ENCODE results near the gene MRGPRG.

Gene MRGPRG

GRCh38 chr11:3225159-3225758 lies 6.6 kb upstream of the MRGPRG start:
- Histone ChIP-seq H2BK15ac (ENCODE audit: low read depth, poor library complexity, severe bottlenecking) (no peak overlapping the region), H3K9ac (ENCODE audit: low read length) (no peak overlapping the region), H3K14ac (ENCODE audit: low read length in 2 of 2) (no peak overlapping the region), H3K36me3 (ENCODE audit: control insufficient read depth in 1 of 2, insufficient read depth in 2 of 2, low read depth in 1 of 2, low read length in 2 of 2) (no peaks in the 10 kb centered on the region), H3K9me3 (ENCODE audit: control insufficient read depth, low read length) (no peaks in the 10 kb centered on the region), H2BK5ac (ENCODE audit: low read depth, low read length, poor library complexity, severe bottlenecking) (no peak overlapping the region), H3K79me1 (replicated peaks; ENCODE audit: low read length, poor library complexity, severe bottlenecking) (no peaks in the 10 kb centered on the region), H2BK120ac (ENCODE audit: low read depth, low read length) (no peak overlapping the region), H2AK5ac (ENCODE audit: low read length, severe bottlenecking) (peak overlapping the region; percentile 66), H4K8ac (ENCODE audit: low read length) (no peak overlapping the region), H3K27ac (ENCODE audit: low read length, poor library complexity, severe bottlenecking) (peak overlapping the region; percentile 64), H3K4me3 (ENCODE audit: insufficient read depth in 1 of 2, low read depth in 1 of 2, low read length in 2 of 2) (no peak overlapping the region), H2BK12ac (ENCODE audit: low read length in 2 of 2) (no peak overlapping the region), H3K27me3 (ENCODE audit: control insufficient read depth in 1 of 2, insufficient read depth in 1 of 2, low read length in 2 of 2) (peaks cover 21 to 68% of the 10 kb centered on the region in 2 experiments), H3K23ac (ENCODE audit: low read length in 2 of 2) (no peak overlapping the region), H3K4me1 (ENCODE audit: control insufficient read depth, insufficient read depth, low read depth, low read length) (peaks cover 28% of the 10 kb centered on the region), H2AFZ (ENCODE audit: low read depth, low read length) (no peak overlapping the region), H3K4me2 (ENCODE audit: low read length, poor library complexity, severe bottlenecking) (peak overlapping the region; percentile 26), H3K18ac (ENCODE audit: low read depth in 1 of 2, low read length in 2 of 2) (no peak overlapping the region), H3K4ac (ENCODE audit: low read depth in 1 of 2, low read length in 2 of 2) (no peak overlapping the region), H4K91ac (ENCODE audit: low read length) (no peak overlapping the region)
- no peak for DNase-seq
- WGBS = 86% methylated on average over 17 of the region's 17 CpGs

GRCh38 chr11:3224401-3225057 lies 5.9 kb upstream of the MRGPRG start:
- no peak overlapping the region for H3K23ac ChIP-seq (ENCODE audit: low read length in 2 of 2)
- H2BK12ac ChIP-seq (ENCODE audit: low read length in 2 of 2) = no peak overlapping the region
- H3K36me3 ChIP-seq (ENCODE audit: control insufficient read depth in 1 of 2, insufficient read depth in 2 of 2, low read depth in 1 of 2, low read length in 2 of 2) = no peaks in the 10 kb centered on the region
- no peak overlapping the region for H3K18ac ChIP-seq (ENCODE audit: low read depth in 1 of 2, low read length in 2 of 2)
- no peak overlapping the region for H2AFZ ChIP-seq (ENCODE audit: low read depth, low read length)
- H3K27me3 ChIP-seq (ENCODE audit: control insufficient read depth in 1 of 2, insufficient read depth in 1 of 2, low read length in 2 of 2) = peaks cover 25 to 71% of the 10 kb centered on the region in 2 experiments
- H3K4ac ChIP-seq (ENCODE audit: low read depth in 1 of 2, low read length in 2 of 2) = no peak overlapping the region
- H3K4me1 ChIP-seq (ENCODE audit: control insufficient read depth, insufficient read depth, low read depth, low read length) = peaks cover 28% of the 10 kb centered on the region
- H3K4me3 ChIP-seq (ENCODE audit: insufficient read depth in 1 of 2, low read depth in 1 of 2, low read length in 2 of 2) = no peak overlapping the region
- H4K91ac ChIP-seq (ENCODE audit: low read length) = no peak overlapping the region
- peak overlapping the region; percentile 40 for H2AK5ac ChIP-seq (ENCODE audit: low read length, severe bottlenecking)
- no peak overlapping the region for H2BK5ac ChIP-seq (ENCODE audit: low read depth, low read length, poor library complexity, severe bottlenecking)
- H2BK15ac ChIP-seq (ENCODE audit: low read depth, poor library complexity, severe bottlenecking) = no peak overlapping the region
- WGBS = 77% methylated on average over 21 of the region's 21 CpGs
- H4K8ac ChIP-seq (ENCODE audit: low read length) = no peak overlapping the region
- no peak overlapping the region for H3K9ac ChIP-seq (ENCODE audit: low read length)
- peak overlapping the region; percentile 39 for H3K4me2 ChIP-seq (ENCODE audit: low read length, poor library complexity, severe bottlenecking)
- peak overlapping the region; percentile 64 for H3K27ac ChIP-seq (ENCODE audit: low read length, poor library complexity, severe bottlenecking)
- H2BK120ac ChIP-seq (ENCODE audit: low read depth, low read length) = no peak overlapping the region
- H3K9me3 ChIP-seq (ENCODE audit: control insufficient read depth, low read length) = no peaks in the 10 kb centered on the region
- H3K14ac ChIP-seq (ENCODE audit: low read length in 2 of 2) = no peak overlapping the region
- no peak for DNase-seq
- H3K79me1 ChIP-seq (replicated peaks; ENCODE audit: low read length, poor library complexity, severe bottlenecking) = no peaks in the 10 kb centered on the region

GRCh38 chr11:3223932-3224381 lies 5.3 kb upstream of the MRGPRG start:
- Histone ChIP-seq H2BK12ac (ENCODE audit: low read length in 2 of 2) (no peak overlapping the region), H2BK5ac (ENCODE audit: low read depth, low read length, poor library complexity, severe bottlenecking) (no peak overlapping the region), H2BK15ac (ENCODE audit: low read depth, poor library complexity, severe bottlenecking) (no peak overlapping the region), H3K9ac (ENCODE audit: low read length) (no peak overlapping the region), H4K91ac (ENCODE audit: low read length) (no peak overlapping the region), H3K79me1 (replicated peaks; ENCODE audit: low read length, poor library complexity, severe bottlenecking) (no peaks in the 10 kb centered on the region), H2AK5ac (ENCODE audit: low read length, severe bottlenecking) (peak overlapping the region; percentile 40), H3K27me3 (ENCODE audit: control insufficient read depth in 1 of 2, insufficient read depth in 1 of 2, low read length in 2 of 2) (peaks cover 30 to 74% of the 10 kb centered on the region in 2 experiments), H2BK120ac (ENCODE audit: low read depth, low read length) (no peak overlapping the region), H3K36me3 (ENCODE audit: control insufficient read depth in 1 of 2, insufficient read depth in 2 of 2, low read depth in 1 of 2, low read length in 2 of 2) (no peaks in the 10 kb centered on the region), H3K9me3 (ENCODE audit: control insufficient read depth, low read length) (no peaks in the 10 kb centered on the region), H4K8ac (ENCODE audit: low read length) (no peak overlapping the region), H2AFZ (ENCODE audit: low read depth, low read length) (no peak overlapping the region), H3K23ac (ENCODE audit: low read length in 2 of 2) (no peak overlapping the region), H3K4ac (ENCODE audit: low read depth in 1 of 2, low read length in 2 of 2) (no peak overlapping the region), H3K14ac (ENCODE audit: low read length in 2 of 2) (no peak overlapping the region), H3K4me2 (ENCODE audit: low read length, poor library complexity, severe bottlenecking) (no peak overlapping the region), H3K27ac (ENCODE audit: low read length, poor library complexity, severe bottlenecking) (peak overlapping the region; percentile 27), H3K18ac (ENCODE audit: low read depth in 1 of 2, low read length in 2 of 2) (no peak overlapping the region), H3K4me3 (ENCODE audit: insufficient read depth in 1 of 2, low read depth in 1 of 2, low read length in 2 of 2) (no peak overlapping the region), H3K4me1 (ENCODE audit: control insufficient read depth, insufficient read depth, low read depth, low read length) (peaks cover 28% of the 10 kb centered on the region)
- 37% methylated on average over 3 of the region's 4 CpGs for WGBS
- DNase-seq = no peak

- H3K27ac ChIP-seq (ENCODE audit: low read length, poor library complexity, severe bottlenecking) = no peak overlapping the region
- H2AFZ ChIP-seq (ENCODE audit: low read depth, low read length) = no peak overlapping the region
- H3K9ac ChIP-seq (ENCODE audit: low read length) = no peak overlapping the region
- H4K91ac ChIP-seq (ENCODE audit: low read length) = no peak overlapping the region
- no peak overlapping the region for H4K8ac ChIP-seq (ENCODE audit: low read length)
- no peak overlapping the region for H2BK120ac ChIP-seq (ENCODE audit: low read depth, low read length)
- H2AK5ac ChIP-seq (ENCODE audit: low read length, severe bottlenecking) = no peak overlapping the region
- peaks cover 28% of the 10 kb centered on the region for H3K4me1 ChIP-seq (ENCODE audit: control insufficient read depth, insufficient read depth, low read depth, low read length)
- H3K4ac ChIP-seq (ENCODE audit: low read depth in 1 of 2, low read length in 2 of 2) = peak overlapping the region in 1 of 2 experiments; percentile 17
- peaks cover 35 to 80% of the 10 kb centered on the region in 2 experiments for H3K27me3 ChIP-seq (ENCODE audit: control insufficient read depth in 1 of 2, insufficient read depth in 1 of 2, low read length in 2 of 2)
- no peak overlapping the region for H3K4me2 ChIP-seq (ENCODE audit: low read length, poor library complexity, severe bottlenecking)
- H3K9me3 ChIP-seq (ENCODE audit: control insufficient read depth, low read length) = no peaks in the 10 kb centered on the region
- H3K4me3 ChIP-seq (ENCODE audit: insufficient read depth in 1 of 2, low read depth in 1 of 2, low read length in 2 of 2) = no peak overlapping the region
- WGBS = 86% methylated on average over 36 of the region's 36 CpGs
- no peak overlapping the region for H3K23ac ChIP-seq (ENCODE audit: low read length in 2 of 2)
- no peak overlapping the region for H2BK5ac ChIP-seq (ENCODE audit: low read depth, low read length, poor library complexity, severe bottlenecking)
- no peak overlapping the region for H2BK12ac ChIP-seq (ENCODE audit: low read length in 2 of 2)
- no peak overlapping the region for H3K18ac ChIP-seq (ENCODE audit: low read depth in 1 of 2, low read length in 2 of 2)
- no peak overlapping the region for H2BK15ac ChIP-seq (ENCODE audit: low read depth, poor library complexity, severe bottlenecking)
- H3K36me3 ChIP-seq (ENCODE audit: control insufficient read depth in 1 of 2, insufficient read depth in 2 of 2, low read depth in 1 of 2, low read length in 2 of 2) = no peaks in the 10 kb centered on the region
- H3K14ac ChIP-seq (ENCODE audit: low read length in 2 of 2) = no peak overlapping the region
- no peak for DNase-seq
- H3K79me1 ChIP-seq (replicated peaks; ENCODE audit: low read length, poor library complexity, severe bottlenecking) = no peaks in the 10 kb centered on the region
Measured at GRCh38 chr11:3222941-3223915, 4.6 kb upstream of the MRGPRG start.
